SK-N-SH treated with all-trans-retinoic acid at 6 μM for 48 hours (cell line): ENCODE measurements around the gene GRK4.

ENCODE experiments used
- CSRNP3 ChIP-seq: fragments of 250-450 bp; sonication (Bioruptor Pico); IDR thresholded peaks from 2 replicates; pipeline ENCODE4 v1.5.1; 2021; ENCODE audit warnings: mild to moderate bottlenecking, moderate library complexity
- PATZ1 ChIP-seq: fragments of 250-450 bp; sonication (Bioruptor Pico); IDR thresholded peaks from 2 replicates; pipeline ENCODE4 v1.8.0; 2020; ENCODE audit warnings: mild to moderate bottlenecking, moderate library complexity, borderline replicate concordance
- POU6F1 ChIP-seq: fragments of 250-450 bp; sonication (Bioruptor Pico); IDR thresholded peaks from 2 replicates; pipeline ENCODE4 v1.8.0; 2021; ENCODE audit warnings: low read depth, mild to moderate bottlenecking, moderate library complexity, borderline replicate concordance
- RARB ChIP-seq: fragments of 250-450 bp; sonication (Bioruptor Pico); IDR thresholded peaks from 2 replicates; pipeline ENCODE4 v1.8.0; 2021; ENCODE audit warnings: mild to moderate bottlenecking, moderate library complexity
- SNAI2 ChIP-seq: fragments of 250-450 bp; sonication (Bioruptor Pico); IDR thresholded peaks from 2 replicates; pipeline ENCODE4 v1.5.0; 2020; ENCODE audit warnings: mild to moderate bottlenecking, moderate library complexity
- TOX ChIP-seq: fragments of 250-450 bp; sonication (Bioruptor Pico); IDR thresholded peaks from 2 replicates; pipeline ENCODE4 v1.8.0; 2021; ENCODE audit warnings: mild to moderate bottlenecking, moderate library complexity, borderline replicate concordance
- TSHZ2 ChIP-seq: fragments of 250-450 bp; sonication (Bioruptor Pico); IDR thresholded peaks from 2 replicates; pipeline ENCODE4 v1.5.0; 2020; ENCODE audit warnings: mild to moderate bottlenecking, moderate library complexity

- TF ChIP-seq TSHZ2 (CRISPR knock-in tag) = no peak
- TF ChIP-seq PATZ1 (CRISPR knock-in tag) = no peak
- no peak for TF ChIP-seq TOX
- TF ChIP-seq CSRNP3 (CRISPR knock-in tag) = no peak
- no peak for TF ChIP-seq POU6F1 (CRISPR knock-in tag)
- TF ChIP-seq SNAI2 (CRISPR knock-in tag) = no peak
- no peak for TF ChIP-seq RARB
Measured at GRCh38 chr4:3082925-3083515, 119.6 kb downstream of the GRK4 start.
